GM18951 (cell line): ENCODE measurements around the gene SHLD3.
"Not testable (repeated sequence)": the region's sequence is repeated elsewhere in the genome, so short reads cannot be mapped to it uniquely, and the experiment has no call there.

Experiments used
- POLR2A ChIP-seq: IDR thresholded peaks from 4 replicates; pipeline ENCODE4 v1.6.1; 2011; ENCODE audit warnings: mild to moderate bottlenecking; ENCODE audit not compliant: insufficient read length, insufficient read depth; ENCODE audit errors: extremely low read depth
- in situ Hi-C: fragments of 300-500 bp; cut with MboI; formaldehyde crosslinking; loops from one replicate; pipeline ENCODE4 v1.12.0; 2022; ENCODE audit warnings: low sequenced_read_pairs, mixed read lengths, inconsistent platforms; ENCODE audit not compliant: unreplicated experiment

Gene SHLD3

DNA sequence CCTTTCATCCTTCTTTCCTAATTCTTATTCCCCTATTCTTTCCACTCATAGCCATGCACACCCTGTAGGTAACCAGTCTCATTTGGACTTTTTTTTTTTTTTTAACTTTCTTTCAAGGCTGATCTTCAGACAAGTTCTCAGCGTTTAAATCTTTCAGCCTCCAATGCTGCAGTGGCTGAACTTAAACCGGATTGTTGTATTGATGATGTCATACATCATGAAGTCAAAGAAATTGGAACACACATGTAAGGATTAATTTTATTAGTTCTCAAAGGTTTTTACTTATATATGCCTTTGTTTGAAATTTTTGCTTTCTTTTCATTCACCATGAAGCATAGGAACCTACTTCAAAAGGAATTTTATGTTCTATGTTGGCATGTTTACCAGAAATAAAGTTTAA lies 22.1 kb downstream of the SHLD3 start:
- no peak for TF ChIP-seq POLR2A
- in situ Hi-C loops, result no loop called here

DNA sequence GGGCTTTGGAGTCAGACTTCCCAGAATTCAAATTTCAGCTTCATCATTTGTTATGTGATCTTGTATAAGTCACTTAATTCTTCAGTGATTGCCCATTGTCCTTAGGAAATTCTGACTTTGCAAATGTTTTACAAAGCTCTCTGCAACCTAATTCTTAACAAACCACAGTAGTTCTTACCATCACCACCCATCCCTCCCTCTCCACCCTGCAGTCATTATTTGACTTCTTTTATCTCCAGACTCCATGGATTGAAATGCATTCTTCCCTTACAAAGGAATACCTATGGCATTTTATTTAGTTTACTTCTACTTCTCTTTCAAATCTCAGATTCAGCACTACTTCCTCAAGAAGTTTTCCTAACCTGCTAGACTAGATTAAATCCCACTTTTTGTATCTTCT lies 23.1 kb downstream of the SHLD3 start:
- in situ Hi-C loops, result no loop called here
- no peak for TF ChIP-seq POLR2A

DNA sequence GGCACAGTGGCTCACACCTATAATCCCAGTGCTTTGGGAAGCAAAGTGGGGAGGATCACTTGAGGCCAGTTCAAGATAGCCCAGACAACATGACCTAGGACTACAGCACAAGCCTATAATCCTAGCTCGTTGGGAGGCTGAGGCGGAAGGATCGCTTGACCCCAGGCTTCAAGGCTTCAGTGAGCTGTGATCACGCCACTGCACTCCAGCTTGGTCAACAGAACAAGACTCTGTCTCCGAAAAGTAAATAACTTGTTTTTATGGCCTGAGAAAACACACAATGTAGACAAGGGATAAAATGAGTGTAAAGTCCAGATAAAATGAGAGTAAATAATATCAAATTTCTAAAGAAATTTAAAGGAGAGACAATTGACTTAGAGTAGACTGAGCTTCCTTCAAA lies 26.3 kb downstream of the SHLD3 start:
- in situ Hi-C loops, result no loop called here
- TF ChIP-seq POLR2A, result no peak

DNA sequence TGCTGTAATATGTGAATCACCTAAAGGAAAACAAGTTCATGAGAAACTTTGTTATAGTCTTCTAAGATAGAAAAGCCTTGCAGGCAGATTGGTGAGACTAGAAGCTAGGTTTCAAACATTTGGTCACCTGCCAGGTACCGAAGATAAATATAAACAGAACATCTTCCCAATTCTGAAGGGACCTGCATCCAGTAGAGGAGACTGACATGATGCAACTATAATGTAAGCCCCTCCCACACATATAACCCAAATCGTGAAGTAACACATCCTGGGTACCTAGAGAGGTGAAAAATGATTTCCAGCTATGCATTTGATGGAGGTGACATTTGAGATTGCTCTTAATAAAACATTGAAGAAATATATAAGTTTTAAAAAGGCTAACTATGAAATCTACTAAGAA lies 29.9 kb downstream of the SHLD3 start:
- in situ Hi-C loops, result no loop called here
- TF ChIP-seq POLR2A, result no peak

DNA sequence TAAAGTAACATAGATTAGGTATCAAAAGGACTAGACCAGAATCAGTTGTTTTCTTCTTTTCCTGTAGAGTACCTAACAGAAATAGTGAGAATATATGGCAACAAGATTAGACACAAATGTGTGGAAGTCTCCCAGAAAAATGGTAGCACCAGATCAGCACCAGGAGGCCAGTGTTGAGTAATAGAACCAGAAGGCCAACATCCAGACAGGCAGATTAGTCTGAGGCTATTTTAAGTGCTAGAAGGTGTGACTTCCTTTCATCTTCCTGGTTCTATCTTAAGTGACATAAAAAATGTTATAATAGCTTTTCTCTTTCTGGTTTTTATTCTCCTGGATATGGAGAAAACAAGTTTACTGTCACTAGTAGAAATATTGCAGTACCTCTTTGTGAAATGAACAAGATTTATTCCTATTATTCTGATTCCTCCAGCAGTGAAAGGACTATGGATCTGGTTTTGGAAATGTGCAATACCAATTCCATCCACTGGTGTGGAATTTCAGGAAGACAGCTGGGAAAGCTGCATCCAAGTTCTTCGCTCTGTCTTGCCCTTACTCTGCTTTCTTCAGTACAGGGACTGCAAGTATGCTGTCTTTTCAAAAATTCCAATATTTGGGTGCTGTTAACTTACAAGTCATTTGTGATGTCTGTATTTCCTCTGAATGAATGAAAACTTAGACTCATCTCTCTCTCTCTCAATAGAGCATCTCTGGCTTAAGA lies 39.1 kb downstream of the SHLD3 start:
- TF ChIP-seq POLR2A, result no peak
- in situ Hi-C loops, result no loop called here

DNA sequence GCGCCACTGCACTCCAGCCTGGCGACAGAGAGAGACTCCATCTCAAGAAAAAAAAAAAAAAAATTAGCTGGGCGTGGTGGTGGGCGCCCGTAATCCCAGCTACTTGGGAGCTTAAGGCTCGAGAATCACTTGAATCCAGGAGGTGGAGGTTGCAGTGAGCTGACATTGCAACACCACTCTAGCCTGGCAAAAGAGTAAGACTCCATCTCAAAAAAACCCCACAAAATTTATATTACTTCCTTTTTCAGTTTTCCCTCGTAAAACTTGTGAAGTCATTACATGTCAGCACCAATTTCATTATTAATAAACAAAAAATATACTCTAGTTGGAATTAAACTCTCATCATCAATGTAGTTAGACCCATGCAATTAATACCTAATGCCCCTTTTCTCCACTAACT lies 43.9 kb downstream of the SHLD3 start:
- in situ Hi-C loops, result no loop called here

DNA sequence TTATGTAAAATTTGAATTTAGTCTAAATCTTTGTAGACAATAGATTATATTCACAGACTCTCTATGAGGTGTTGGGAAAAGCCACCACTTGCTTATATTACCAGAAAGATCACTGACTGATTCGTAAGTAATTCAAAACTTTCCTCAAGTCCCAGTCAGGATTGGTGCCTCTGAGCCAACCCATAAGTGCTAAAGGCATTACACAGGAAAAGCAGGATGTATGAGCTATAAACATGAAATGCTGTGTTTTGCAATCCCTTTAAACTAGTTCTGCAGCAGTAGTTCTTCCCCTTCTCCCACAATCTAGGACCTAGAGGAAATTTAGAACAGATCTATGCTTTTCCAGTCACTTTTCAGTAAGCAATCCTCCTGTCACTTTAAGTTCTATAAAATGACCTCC lies 48.0 kb downstream of the SHLD3 start:
- in situ Hi-C loops, result no loop called here
- no peak for TF ChIP-seq POLR2A

More for the DNA sequence above, 43.9 kb downstream of the SHLD3 start:
- no peak for TF ChIP-seq POLR2A

DNA sequence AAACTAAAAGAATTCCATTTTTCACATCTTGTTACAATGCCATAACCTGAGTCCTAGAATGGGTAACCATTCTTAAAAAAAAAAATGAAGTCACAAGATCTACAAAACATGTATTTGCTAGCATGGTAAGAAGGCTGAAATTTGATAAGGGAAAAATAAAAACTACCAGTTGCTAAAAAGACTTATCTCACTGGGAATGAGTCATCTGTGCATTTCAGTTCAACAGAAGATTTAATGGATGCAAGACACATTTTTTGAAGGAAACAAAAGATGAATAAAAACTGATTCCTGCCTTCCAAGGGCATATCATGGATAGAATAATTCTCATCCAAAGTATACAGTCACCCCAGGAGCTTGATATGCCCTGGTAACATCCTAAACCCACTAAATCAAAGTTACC lies 49.9 kb downstream of the SHLD3 start:
- no peak for TF ChIP-seq POLR2A
- in situ Hi-C loops, result no loop called here

DNA sequence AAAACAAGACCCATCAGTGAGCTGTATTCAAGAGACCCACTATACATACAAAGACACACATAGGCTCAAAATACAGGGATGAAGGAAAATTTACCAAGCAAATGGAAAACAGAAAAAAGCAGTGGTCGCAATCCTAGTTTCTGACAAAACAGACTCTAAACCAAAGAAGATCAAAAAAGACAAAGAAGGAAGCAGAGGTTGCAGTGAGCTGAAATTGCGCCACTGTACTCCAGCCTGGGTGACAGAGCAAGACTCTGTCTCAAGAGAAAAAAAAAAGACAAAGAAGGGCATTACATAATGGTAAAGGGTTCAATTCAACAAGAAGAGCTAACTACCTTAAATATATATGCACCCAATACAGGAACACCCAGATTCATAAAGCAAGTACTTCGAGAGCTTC lies 51.2 kb downstream of the SHLD3 start:
- in situ Hi-C loops, result not testable (repeated sequence)
